Adrenal gland (tissue), 12 donors: Measurements from ENCODE around the gene SLC9A9. TPM values are rescaled to one million over a fixed set of nuclear protein-coding genes. Genes with fewer than 3 reads are reported as not detected.
A peak's percentile ranks its signal among the peaks of the same experiment; 100 is the strongest.

ENCODE experiments used
- DNase-seq, 7 donors: peaks; one replicate each; pipeline ENCODE4 v3.0.0-alpha.2; 2019 to 2020
- H3K27ac ChIP-seq, 5 donors: fragments of 200-600 bp; sonication (generic) in 4 of 5; 1 replicate in 3 of 5; 2 replicates in 2 of 5; pipeline versions ENCODE4 v1.5.1 to v1.8.0; 2016 to 2020; ENCODE audit warnings: mild to moderate bottlenecking in 1 of 5
- H3K27me3 ChIP-seq: fragments of 200-600 bp; 2 replicates; pipeline ENCODE4 v1.8.0; 2021
- H3K36me3 ChIP-seq, 2 donors: fragments of 200-600 bp; replicated peaks in 1 of 2; 1 replicate in 1 of 2; 2 replicates in 1 of 2; pipeline versions ENCODE4 v1.5.1 to v1.8.0; 2018 to 2022
- H3K4me1 ChIP-seq, 2 donors: fragments of 200-600 bp; replicated peaks in 1 of 2; 1 replicate in 1 of 2; 2 replicates in 1 of 2; pipeline versions ENCODE4 v1.5.1 to v1.8.0; 2018 to 2021
- H3K4me3 ChIP-seq, 4 donors: fragments of 200-600 bp; sonication (generic) in 3 of 4; one replicate each; pipeline ENCODE4 v1.5.1; 2016 to 2018
- H3K9me3 ChIP-seq, 3 donors: fragments of 200-600 bp; sonication (generic) in 1 of 3; replicated peaks in 1 of 3; 1 replicate in 2 of 3; 2 replicates in 1 of 3; pipeline versions ENCODE4 v1.5.1 to v1.8.0; 2016 to 2021
- CTCF ChIP-seq, 6 experiments: fragments of 450-650 bp in 4 of 6; fragments of 200-600 bp in 2 of 6; sonication (generic) in 1 of 6; IDR thresholded peaks; 1 replicate in 5 of 6; 2 replicates in 1 of 6; pipeline versions ENCODE4 v1.5.1 to v1.8.0; 2016 to 2021; ENCODE audit warnings: antibody characterized with exemption in 6 of 6, mild to moderate bottlenecking in 2 of 6, moderate library complexity in 1 of 6
- POLR2A ChIP-seq, 2 donors: fragments of 450-650 bp; IDR thresholded peaks; one replicate each; pipeline ENCODE4 v1.6.1; 2017; ENCODE audit warnings: antibody characterized with exemption in 2 of 2, mild to moderate bottlenecking in 2 of 2, moderate library complexity in 1 of 2
- WGBS, 4 donors: extraction: QIAGEN DNeasy Blood & Tissue Kit in 2 of 4; methylation state at CpG; one replicate each; pipeline versions ENCODE4 v1.1.5 to v1.1.7; 2013 to 2017; 5-methylcytosine and 5-hydroxymethylcytosine counted together
- intact Hi-C, 2 donors: fragments of 100-400 bp; cut with DNase I; formaldehyde crosslinking; loops; one replicate each; pipeline versions ENCODE4 v1.14.1 to v1.15.0; 2022 to 2023
- polyA plus RNA-seq, 3 donors: library from polyadenylated mRNA; stranded (reverse); fragments of 200-250 nt in 2 of 3; fragments of 350-450 nt in 1 of 3; fragmentation: Illumina TruSeq in 1 of 3; extraction: RNeasy Lipid Tissue Mini Kit (QIAGEN cat#74804) in 1 of 3; gene quantifications; one replicate each; pipeline ENCODE4 v1.2.3, GENCODE V29; 2013 to 2014
- total RNA-seq, 9 donors: library from RNA; depleted of rRNA in 4 of 9; stranded (reverse); fragments of >200 nt in 4 of 9; fragments of 120-200 nt in 1 of 9; fragmentation: NEBNext Ultra II Directional in 1 of 9; extraction: Animal tissue kit (Norgen Biotek cat#: 25700) in 1 of 9; gene quantifications; one replicate each; pipeline versions ENCODE4 v1.1.0 to v1.2.4, GENCODE V29; 2013 to 2023
- donor health status: healthy with polysubstance abuse.
- donor health status: Bipolar disorder and iron deficiency.
- donor health status: DM: yes; HTN: yes; CAD: no.
- donor health status: DM: no; HTN: no; CAD: no.
- donor health status: DM: no; HTN: no; CAD: no.
- donor health status: DM: yes; HTN: yes; CAD: no.

Gene SLC9A9
- total and polyA plus RNA-seq, 12 donors: 4.2 to 23.7 (median 13.5) TPM

GRCh38 chr3:143329567-143330211 is 518.6 kb downstream of the SLC9A9 start:
- Histone ChIP-seq H3K4me1 (no peaks in the 10 kb centered on the region), H3K27me3 (no peaks in the 10 kb centered on the region), H3K36me3 (no peaks in the 10 kb centered on the region), H3K27ac (no peak overlapping the region), H3K4me3 (no peak overlapping the region), H3K9me3 (no peaks in the 10 kb centered on the region)
- 52 to 66% (median 53%) methylated on average over 18 to 19 of the region's 19 CpGs for WGBS, 4 donors
- intact Hi-C loops: no loop called here
- TF ChIP-seq CTCF (IDR thresholded peaks at IDR 0.05) (no peak), POLR2A (IDR thresholded peaks at IDR 0.05) (no peak)
- DNase-seq: peak in 5 of 7 donors; percentile 11 to 60 (median 21)

- H3K4me1 ChIP-seq: no peaks in the 10 kb centered on the region
- intact Hi-C loops: no loop called here
- 80 to 94% (median 84%) methylated on average over 5 of the region's 5 CpGs for WGBS, 4 donors
- H3K9me3 ChIP-seq: no peaks in the 10 kb centered on the region
- no peak for DNase-seq
- no peak overlapping the region for H3K27ac ChIP-seq
- no peaks in the 10 kb centered on the region for H3K36me3 ChIP-seq
- no peak overlapping the region for H3K4me3 ChIP-seq
- TF ChIP-seq CTCF (IDR thresholded peaks at IDR 0.05) (peak in 1 of 6 experiments; percentile 3), POLR2A (IDR thresholded peaks at IDR 0.05) (no peak)
- no peaks in the 10 kb centered on the region for H3K27me3 ChIP-seq
Measured at GRCh38 chr3:143328451-143328850, 519.8 kb downstream of the SLC9A9 start.

DNA sequence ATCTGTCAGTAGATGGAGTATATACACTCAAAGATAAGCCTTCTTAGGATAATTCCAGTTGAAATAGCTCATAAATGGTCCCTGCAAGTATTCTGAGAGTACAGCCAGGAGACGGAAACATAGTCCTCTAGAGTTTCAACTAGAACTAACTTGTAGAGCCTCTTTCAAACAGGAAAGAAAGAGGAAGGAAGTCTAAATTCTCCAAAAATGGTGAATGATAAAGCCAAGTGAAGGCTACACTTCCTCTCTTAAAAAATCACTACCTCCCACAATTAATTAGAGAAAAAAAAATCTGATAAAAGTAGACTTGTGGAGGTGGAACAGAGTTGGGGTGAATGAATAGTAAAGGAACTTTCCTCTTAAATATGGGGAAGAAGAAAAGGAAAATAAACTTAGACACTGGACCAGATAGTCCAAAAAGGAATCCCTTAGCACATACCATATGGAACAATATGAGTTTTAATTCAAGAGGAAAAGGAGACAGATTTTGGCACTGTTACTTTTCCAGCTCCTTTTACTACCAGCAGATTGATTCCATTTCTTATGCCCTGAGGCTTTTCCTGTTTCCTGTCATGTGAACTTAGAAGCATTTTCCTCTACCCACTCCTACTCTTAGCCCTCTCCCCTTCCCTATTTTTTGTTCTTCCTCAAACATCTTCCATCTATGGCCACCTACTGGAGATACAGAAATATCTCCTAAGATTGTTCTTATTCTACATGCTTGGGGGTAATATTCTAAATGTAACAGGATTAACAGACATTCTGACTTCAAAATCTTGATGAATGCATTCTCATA is 521.1 kb downstream of the SLC9A9 start:
- no peak overlapping the region for H3K27ac ChIP-seq
- H3K27me3 ChIP-seq: no peaks in the 10 kb centered on the region
- no peaks in the 10 kb centered on the region for H3K4me1 ChIP-seq
- peak in 1 of 6 experiments; percentile 8 for TF ChIP-seq CTCF (IDR thresholded peaks at IDR 0.05)
- TF ChIP-seq POLR2A (IDR thresholded peaks at IDR 0.05): no peak
- WGBS, 4 donors: 70 to 86% (median 76%) methylated on average over 1 of the region's 1 CpG
- H3K4me3 ChIP-seq: no peak overlapping the region
- H3K9me3 ChIP-seq: no peaks in the 10 kb centered on the region
- intact Hi-C loops: no loop called here
- no peak for DNase-seq
- no peaks in the 10 kb centered on the region for H3K36me3 ChIP-seq

GRCh38 chr3:143321058-143321769 is 527.1 kb downstream of the SLC9A9 start:
- H3K9me3 ChIP-seq: no peaks in the 10 kb centered on the region
- no peaks in the 10 kb centered on the region for H3K36me3 ChIP-seq
- H3K4me3 ChIP-seq: no peak overlapping the region
- H3K27ac ChIP-seq: no peak overlapping the region
- intact Hi-C loops: no loop called here
- WGBS, 4 donors: 67 to 80% (median 73%) methylated on average over 5 of the region's 5 CpGs
- H3K4me1 ChIP-seq: no peaks in the 10 kb centered on the region
- TF ChIP-seq CTCF (IDR thresholded peaks at IDR 0.05) (no peak), POLR2A (IDR thresholded peaks at IDR 0.05) (no peak)
- H3K27me3 ChIP-seq: no peaks in the 10 kb centered on the region
- DNase-seq: no peak
